GM18868 (cell line): ENCODE data around the gene ANHX.
"Not testable (repeated sequence)": the region's sequence is repeated elsewhere in the genome, so short reads cannot be mapped to it uniquely, and the experiment has no call there.

Experiments
- ATAC-seq: cut with Tn5 transposase; IDR thresholded peaks from one replicate; pipeline ENCODE4 v1.9.1; 2021; ENCODE audit warnings: mild to moderate bottlenecking, moderate library complexity; ENCODE audit not compliant: unreplicated experiment

ANHX gene

GRCh38 chr12:133235401-133236112 lies at the start of gene ANHX:
Gene ANHX, minus strand, starts transcription at chr12:133235877. Its CDS starts 1,521 bp downstream, at chr12:133234356.
- ATAC-seq = no peak

GRCh38 chr12:133264668-133265067 lies 29.0 kb upstream of the ANHX start:
- not testable (repeated sequence) for ATAC-seq

GRCh38 chr12:133264173-133264572 lies 28.5 kb upstream of the ANHX start:
- no peak for ATAC-seq

GRCh38 chr12:133256321-133256720 lies 20.6 kb upstream of the ANHX start:
- ATAC-seq = no peak

GRCh38 chr12:133255833-133256232 lies 20.2 kb upstream of the ANHX start:
- not testable (repeated sequence) for ATAC-seq

GRCh38 chr12:133251732-133252131 lies 16.1 kb upstream of the ANHX start:
- no peak for ATAC-seq

GRCh38 chr12:133236556-133236955 lies 879 bp upstream of the ANHX start:
- no peak for ATAC-seq

GRCh38 chr12:133236144-133236543 lies 467 bp upstream of the ANHX start:
- no peak for ATAC-seq

- ATAC-seq = no peak
Observed at GRCh38 chr12:133234971-133235370, 706 bp downstream of the ANHX start.

GRCh38 chr12:133233993-133234564 lies 1.6 kb downstream of the ANHX start:
- no peak for ATAC-seq

GRCh38 chr12:133233006-133233405 lies 2.7 kb downstream of the ANHX start:
- no peak for ATAC-seq

GRCh38 chr12:133231001-133231400 lies 4.7 kb downstream of the ANHX start:
- ATAC-seq = no peak

GRCh38 chr12:133227281-133227852 lies 8.3 kb downstream of the ANHX start:
- ATAC-seq = no peak

GRCh38 chr12:133226690-133227089 lies 9.0 kb downstream of the ANHX start:
- ATAC-seq = no peak

GRCh38 chr12:133225527-133225926 lies 10.2 kb downstream of the ANHX start:
- no peak for ATAC-seq

- no peak for ATAC-seq
Observed at GRCh38 chr12:133222211-133222610, 13.5 kb downstream of the ANHX start.

GRCh38 chr12:133221241-133221640 lies 14.4 kb downstream of the ANHX start:
- no peak for ATAC-seq

GRCh38 chr12:133220521-133220920 lies 15.2 kb downstream of the ANHX start:
- ATAC-seq = no peak

- ATAC-seq = no peak
Observed at GRCh38 chr12:133217219-133217618, 18.5 kb downstream of the ANHX start.

- no peak for ATAC-seq
Observed at GRCh38 chr12:133215724-133216123, 20.0 kb downstream of the ANHX start.

- no peak for ATAC-seq
Observed at GRCh38 chr12:133206390-133206789, 29.3 kb downstream of the ANHX start.

GRCh38 chr12:133204264-133204603 lies 31.4 kb downstream of the ANHX start:
- ATAC-seq = no peak
